Suppressor macrophage treated with lipopolysaccharide for 4 hours (primary cell): Measurements from ENCODE around the gene PAPOLA.

Experiments used
- DNase-seq: peaks from one replicate; pipeline ENCODE4 v3.0.0-alpha.2; 2020

The PAPOLA gene

GRCh38 chr14:96568621-96569020, 66.4 kb downstream of the PAPOLA start:
- DNase-seq = no peak

- no peak for DNase-seq
These were observed 69.1 kb downstream of the PAPOLA start for GRCh38 chr14:96571311-96571710.

DNA sequence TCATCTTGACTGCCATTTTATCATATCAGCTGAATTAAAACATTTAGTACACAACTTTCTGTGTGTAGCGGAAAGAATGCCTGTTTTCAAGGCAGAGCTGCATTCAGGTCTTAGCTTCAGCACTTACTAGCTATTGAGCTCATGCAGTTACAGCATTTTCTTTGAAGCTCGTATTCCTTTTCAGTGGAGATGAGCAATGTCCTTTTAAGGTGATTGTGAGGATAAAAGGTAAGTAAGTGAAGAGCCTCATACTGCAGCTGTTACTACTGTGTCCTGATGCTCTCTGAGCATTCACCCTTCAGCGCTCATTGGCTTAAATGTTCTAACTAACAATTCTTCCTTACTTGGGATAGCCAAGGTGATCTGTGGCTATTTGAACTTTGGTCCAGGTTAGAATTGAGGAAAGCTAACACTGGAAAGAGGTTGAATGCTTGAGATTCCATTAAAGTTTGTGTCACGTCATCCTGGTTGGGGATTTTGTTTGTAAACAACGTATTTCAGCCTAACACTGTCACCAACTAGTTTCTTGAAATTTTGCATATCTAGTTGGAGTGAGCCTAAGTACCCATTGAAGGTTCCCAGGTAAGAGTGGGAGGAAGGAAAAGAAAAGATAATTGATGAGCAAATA, 71.4 kb downstream of the PAPOLA start:
- DNase-seq = no peak

DNA sequence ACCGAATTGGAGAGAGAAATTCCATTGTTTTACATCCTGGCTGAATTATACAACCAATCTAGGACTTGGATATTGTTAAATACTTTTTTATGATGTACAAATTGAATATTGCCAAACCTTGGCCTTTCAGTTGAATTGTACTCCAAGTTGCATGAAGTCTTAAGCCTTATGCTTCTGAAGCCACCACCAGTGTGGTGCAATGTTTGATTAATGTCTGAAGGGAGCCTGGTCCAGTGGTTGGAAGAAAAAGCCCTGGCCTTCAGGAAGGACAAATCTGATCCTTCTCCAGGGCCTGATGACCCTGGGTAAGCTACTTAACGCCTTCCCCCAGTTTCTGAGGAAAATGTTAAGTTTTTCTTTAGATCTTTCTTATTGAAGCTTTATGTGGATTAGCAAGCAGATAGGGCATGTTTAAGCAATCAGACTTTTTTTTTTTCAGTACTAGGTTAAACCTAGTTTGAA, 72.0 kb downstream of the PAPOLA start:
- no peak for DNase-seq

DNA sequence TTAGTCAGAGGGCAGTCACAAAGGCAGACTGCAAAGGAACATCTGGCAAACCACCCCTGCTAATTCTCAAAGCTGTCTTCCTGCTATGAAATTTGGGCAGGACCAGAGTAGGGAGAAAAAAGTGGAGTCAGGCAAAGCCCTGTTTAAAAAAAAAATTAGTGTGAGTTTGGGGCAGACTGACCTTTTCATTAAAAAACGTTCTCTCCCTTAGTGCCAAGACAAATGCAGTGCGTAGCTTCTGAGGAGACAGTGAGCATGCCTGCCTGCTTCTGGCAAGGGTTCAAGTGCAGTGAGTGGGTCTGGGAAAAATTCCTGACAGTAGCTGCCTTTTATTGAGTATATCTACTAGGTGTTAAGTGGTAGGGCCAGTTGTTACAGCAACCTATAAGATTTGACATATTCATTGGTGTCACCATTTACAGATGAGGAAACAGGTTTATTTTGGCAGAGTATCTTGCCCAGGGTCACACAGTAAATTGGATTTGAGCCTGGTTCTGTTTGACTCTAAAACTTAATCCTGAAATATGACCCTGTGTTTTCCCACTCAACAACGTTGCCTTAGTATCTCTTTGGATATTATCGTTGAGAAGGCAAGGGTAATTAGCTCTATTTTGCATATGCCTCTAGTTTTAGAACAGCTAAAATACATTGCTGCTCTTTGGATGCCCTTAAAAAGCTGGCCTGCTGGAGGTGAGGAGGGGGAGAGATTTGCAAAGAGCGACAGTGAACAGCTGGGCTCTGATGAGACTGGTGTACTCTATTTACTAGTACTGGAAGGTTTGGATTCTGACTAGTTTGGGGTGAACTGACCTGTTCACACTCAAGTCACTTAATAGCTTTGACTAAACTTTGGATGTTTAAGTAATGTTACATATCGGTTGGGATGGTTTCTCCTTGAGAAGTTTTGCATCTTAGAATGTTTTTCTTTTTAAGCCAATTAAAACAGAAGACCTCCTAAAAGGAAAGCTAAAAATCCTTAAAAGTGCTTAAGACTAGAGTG, 72.8 kb downstream of the PAPOLA start:
- no peak for DNase-seq

GRCh38 chr14:96576359-96576758, 74.2 kb downstream of the PAPOLA start:
- no peak for DNase-seq

- no peak for DNase-seq
These were observed 74.8 kb downstream of the PAPOLA start for GRCh38 chr14:96576937-96577336.

DNA sequence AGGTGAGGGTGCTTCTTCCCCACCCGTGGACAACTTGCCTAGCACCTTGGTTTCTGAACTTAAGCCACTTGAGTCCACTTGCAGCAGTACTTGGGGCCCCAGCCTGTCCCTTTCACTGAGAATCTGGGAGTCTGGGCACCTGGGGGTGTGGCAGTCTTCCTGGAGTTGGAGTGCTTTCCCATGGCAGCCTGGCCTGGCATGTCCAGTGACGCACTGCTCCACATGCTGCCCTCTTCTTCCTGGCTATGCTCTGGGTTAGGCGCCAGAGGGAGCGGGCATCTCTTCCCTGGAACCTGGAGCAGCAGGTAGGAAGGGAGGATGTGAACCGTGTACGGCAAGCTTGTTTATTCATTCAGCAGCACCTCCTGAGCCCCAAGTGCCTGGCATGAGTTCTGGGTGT, 76.4 kb downstream of the PAPOLA start:
- DNase-seq = no peak

DNA sequence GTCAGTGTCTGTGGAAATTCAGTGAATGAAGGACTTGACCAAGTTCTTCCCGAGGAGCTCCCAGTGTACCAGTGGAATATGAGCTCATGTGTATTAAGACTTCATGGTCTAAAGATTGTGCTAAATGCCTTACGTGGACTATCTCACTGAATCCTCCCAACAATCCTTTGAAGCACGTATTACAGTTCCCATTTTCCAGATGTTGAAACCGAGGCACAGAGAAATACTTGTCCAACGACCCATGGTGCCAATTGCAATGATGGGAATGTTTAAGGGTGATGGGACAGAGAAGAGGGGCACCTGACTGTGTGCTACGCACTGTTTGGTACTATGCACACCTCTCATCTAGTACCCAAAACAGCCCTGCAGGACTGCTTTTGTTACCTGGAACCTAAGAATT, 77.2 kb downstream of the PAPOLA start:
- DNase-seq = no peak

GRCh38 chr14:96579855-96580254, 77.7 kb downstream of the PAPOLA start:
- no peak for DNase-seq

- DNase-seq = no peak
These were observed 78.4 kb downstream of the PAPOLA start for GRCh38 chr14:96580566-96580965.

GRCh38 chr14:96581026-96581425, 78.8 kb downstream of the PAPOLA start:
- no peak for DNase-seq

- no peak for DNase-seq
These were observed 79.7 kb downstream of the PAPOLA start for GRCh38 chr14:96581902-96582301.

GRCh38 chr14:96582411-96582961, 80.3 kb downstream of the PAPOLA start:
- no peak for DNase-seq

DNA sequence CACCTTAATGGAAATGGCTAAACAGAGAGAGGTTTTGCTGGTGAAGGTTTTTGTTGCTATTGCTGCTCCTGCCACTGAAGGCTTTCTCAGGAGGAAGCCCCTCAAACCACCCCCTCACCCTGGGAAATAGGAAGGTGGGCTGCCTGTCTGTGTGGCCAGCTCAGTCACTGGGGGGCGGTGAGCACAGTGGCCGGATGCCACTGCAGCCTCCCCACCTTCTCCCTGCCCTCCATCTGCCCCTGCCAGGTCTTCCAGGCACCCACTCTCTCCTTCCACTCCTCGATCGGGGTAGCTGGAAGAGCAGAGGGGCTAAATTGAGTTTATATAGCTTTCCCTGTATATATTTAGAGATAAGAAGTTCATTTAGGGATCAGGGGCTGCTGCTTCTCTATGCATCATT, 80.8 kb downstream of the PAPOLA start:
- DNase-seq = no peak

GRCh38 chr14:96583569-96584041, 81.4 kb downstream of the PAPOLA start:
- DNase-seq = no peak

DNA sequence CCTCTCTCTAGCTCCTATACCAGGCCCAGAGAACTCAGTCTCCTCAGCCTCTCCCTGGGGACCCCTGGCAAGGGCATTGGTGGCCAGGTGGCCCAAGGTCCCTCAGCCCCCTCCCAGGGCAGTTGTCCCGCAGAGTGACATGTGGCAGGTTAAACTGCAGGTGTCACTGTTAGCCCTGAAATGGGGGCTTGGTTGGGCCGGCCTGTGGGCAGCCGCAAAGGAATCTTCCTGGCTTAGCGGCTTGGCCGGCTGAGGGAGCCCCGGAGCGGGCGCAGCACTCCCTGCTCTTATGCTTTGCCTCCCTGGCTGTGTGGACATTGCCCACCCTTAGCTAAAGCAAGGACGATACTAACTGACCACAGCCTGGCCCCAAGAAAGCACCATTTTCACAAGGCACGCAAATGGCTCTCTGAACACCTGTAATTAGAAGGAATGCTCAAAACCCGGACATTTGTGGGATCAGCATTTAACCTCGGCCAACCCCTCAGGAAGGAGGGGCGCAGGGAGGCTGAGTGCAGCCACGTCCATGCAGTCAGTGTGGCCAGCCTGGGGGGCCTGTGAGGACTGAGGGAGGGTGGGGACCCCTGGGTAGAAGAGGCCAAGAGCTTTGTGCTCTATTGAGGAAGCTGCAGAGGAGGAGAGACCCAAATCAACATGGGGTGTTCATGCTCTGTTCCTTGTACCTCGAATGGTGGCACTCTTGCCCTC, 82.2 kb downstream of the PAPOLA start:
- DNase-seq = peak; percentile 10

- no peak for DNase-seq
These were observed 82.9 kb downstream of the PAPOLA start for GRCh38 chr14:96584907-96585671.

DNA sequence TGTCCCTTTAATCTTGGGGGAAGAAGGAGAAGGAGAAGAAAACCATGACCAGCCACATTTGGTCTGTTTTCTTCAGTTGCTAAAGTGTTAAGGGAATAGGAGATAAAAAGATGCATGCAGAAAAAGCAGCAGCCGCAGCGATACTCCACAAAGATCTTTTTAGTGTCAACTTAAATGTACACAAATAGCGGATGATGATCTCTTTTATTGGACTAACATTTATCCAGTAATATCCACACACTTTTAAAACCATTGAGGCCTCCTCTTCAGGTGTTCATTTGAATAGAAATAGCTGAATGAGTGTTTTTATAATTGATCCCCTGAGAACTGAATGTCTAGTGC, 83.5 kb downstream of the PAPOLA start:
- no peak for DNase-seq

GRCh38 chr14:96586056-96586455, 83.9 kb downstream of the PAPOLA start:
- no peak for DNase-seq

DNA sequence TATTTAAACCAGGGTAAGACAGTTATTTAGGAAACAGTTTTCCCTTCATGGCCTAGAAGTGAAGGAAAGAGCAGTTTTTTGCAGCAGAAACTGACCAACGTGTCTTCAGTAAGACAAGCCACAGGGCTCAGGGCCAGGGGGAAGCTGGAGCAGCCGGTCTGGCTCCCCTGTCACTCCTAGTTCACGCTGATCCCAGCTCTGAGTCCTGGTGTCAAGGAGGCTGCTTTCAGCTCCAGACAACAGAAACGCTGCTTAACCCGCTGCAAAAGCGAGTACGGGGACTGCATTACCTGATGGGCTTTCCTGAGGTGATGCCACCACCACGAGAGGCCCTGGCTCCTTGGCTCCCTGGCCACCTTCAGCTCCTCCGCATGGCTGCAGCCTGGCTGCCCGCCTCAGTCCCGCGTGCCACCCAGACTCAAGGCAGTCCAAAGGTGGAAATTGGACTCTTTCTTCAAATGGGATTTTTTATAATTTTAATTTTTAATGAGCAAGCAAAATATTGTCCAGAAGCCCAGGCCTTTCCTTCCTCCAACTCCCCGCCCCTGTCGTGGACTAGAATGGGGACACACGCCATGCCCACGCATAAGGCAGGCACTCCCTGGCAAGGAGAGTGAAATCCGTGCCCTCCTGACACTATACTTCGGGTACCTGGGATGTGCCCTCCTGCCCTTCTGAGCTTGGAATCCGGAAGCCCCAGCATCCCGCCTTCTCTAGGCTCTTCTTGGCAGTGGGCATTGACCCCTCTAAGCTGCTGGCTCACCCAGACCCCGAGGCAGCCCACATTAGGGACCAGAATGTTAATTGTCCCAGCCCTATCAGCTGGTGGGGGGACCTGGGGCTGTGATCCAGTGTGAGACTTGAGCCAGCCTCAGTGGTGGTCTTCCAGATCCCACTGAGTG, 85.0 kb downstream of the PAPOLA start:
- DNase-seq = no peak
